Measurements from ENCODE around the gene NTMT1.
"Not testable (repeated sequence)": the region's sequence is repeated elsewhere in the genome, so short reads cannot be mapped to it uniquely, and the experiment has no call there.

The NTMT1 gene

GRCh38 chr9:129626079-129626624, at the start of gene NTMT1:
NTMT1 (plus strand) TSS chr9:129626163; CDS start chr9:129632704, 6,541 bp downstream.
- DNase-seq (ENCODE audit: low spot score): peak; percentile 93

GRCh38 chr9:129576546-129577543, 49.1 kb upstream of the NTMT1 start:
- no peak for DNase-seq (ENCODE audit: low spot score)

- no peak for DNase-seq (ENCODE audit: low spot score)
Observed at GRCh38 chr9:129579294-129579693, 46.7 kb upstream of the NTMT1 start.

- peak; percentile 58 for DNase-seq (ENCODE audit: low spot score)
Observed at GRCh38 chr9:129580211-129580915, 45.6 kb upstream of the NTMT1 start.

- DNase-seq (ENCODE audit: low spot score): no peak
Observed at GRCh38 chr9:129581505-129582189, 44.3 kb upstream of the NTMT1 start.

GRCh38 chr9:129582855-129583254, 43.1 kb upstream of the NTMT1 start:
- DNase-seq (ENCODE audit: low spot score): no peak

GRCh38 chr9:129583308-129584038, 42.5 kb upstream of the NTMT1 start:
- DNase-seq (ENCODE audit: low spot score): no peak

GRCh38 chr9:129584136-129584535, 41.8 kb upstream of the NTMT1 start:
- peak; percentile 84 for DNase-seq (ENCODE audit: low spot score)

GRCh38 chr9:129585352-129585751, 40.6 kb upstream of the NTMT1 start:
- no peak for DNase-seq (ENCODE audit: low spot score)

GRCh38 chr9:129586245-129586644, 39.7 kb upstream of the NTMT1 start:
- DNase-seq (ENCODE audit: low spot score): no peak

GRCh38 chr9:129586685-129587084, 39.3 kb upstream of the NTMT1 start:
- DNase-seq (ENCODE audit: low spot score): no peak

GRCh38 chr9:129587487-129588262, 38.3 kb upstream of the NTMT1 start:
- no peak for DNase-seq (ENCODE audit: low spot score)

- DNase-seq (ENCODE audit: low spot score): no peak
Observed at GRCh38 chr9:129590466-129590865, 35.5 kb upstream of the NTMT1 start.

- no peak for DNase-seq (ENCODE audit: low spot score)
Observed at GRCh38 chr9:129591916-129592315, 34.0 kb upstream of the NTMT1 start.

- DNase-seq (ENCODE audit: low spot score): not testable (repeated sequence)
Observed at GRCh38 chr9:129592790-129593189, 33.2 kb upstream of the NTMT1 start.

- no peak for DNase-seq (ENCODE audit: low spot score)
Observed at GRCh38 chr9:129594632-129595031, 31.3 kb upstream of the NTMT1 start.

- DNase-seq (ENCODE audit: low spot score): no peak
Observed at GRCh38 chr9:129595311-129595741, 30.6 kb upstream of the NTMT1 start.

GRCh38 chr9:129595903-129596540, 29.9 kb upstream of the NTMT1 start:
- peak; percentile 54 for DNase-seq (ENCODE audit: low spot score)

GRCh38 chr9:129596541-129597331, 29.2 kb upstream of the NTMT1 start:
- peak; percentile 77 for DNase-seq (ENCODE audit: low spot score)
